ENCODE results near the gene SLC35E2B.

The SLC35E2B gene

DNA sequence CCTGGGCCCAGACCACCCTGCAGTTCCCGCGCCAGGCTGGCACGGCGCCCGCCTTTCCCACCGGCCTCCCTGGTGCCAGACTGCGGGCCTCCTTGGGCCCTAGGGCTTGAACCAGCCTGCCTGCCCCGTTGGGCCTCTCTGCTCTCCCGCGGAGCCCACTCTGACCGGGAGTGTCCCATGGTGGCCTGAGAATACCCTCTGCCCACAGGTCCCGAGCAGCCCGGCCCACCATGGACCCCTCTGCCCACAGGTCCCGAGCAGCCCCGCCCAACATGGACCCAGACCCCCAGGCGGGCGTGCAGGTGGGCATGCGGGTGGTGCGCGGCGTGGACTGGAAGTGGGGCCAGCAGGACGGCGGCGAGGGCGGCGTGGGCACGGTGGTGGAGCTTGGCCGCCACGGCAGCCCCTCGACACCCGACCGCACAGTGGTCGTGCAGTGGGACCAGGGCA is 69.4 kb downstream of the SLC35E2B start:
- no peak for DNase-seq

DNA sequence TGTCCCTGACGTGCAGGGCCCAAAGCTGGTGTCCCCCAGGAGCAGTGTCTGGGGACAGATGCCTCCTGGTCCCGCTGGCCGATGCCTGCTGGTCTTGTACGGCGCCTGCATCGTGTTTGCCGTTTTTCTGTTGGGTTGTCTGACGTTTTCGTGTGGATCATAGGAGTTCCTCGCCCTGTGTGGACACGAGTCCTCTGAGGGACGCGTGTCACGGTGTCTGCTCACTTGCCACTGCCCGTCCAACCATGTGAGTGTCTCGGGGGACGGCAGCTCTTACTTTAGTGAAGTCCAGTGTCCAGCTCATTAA is 69.9 kb downstream of the SLC35E2B start:
- DNase-seq: no peak

DNA sequence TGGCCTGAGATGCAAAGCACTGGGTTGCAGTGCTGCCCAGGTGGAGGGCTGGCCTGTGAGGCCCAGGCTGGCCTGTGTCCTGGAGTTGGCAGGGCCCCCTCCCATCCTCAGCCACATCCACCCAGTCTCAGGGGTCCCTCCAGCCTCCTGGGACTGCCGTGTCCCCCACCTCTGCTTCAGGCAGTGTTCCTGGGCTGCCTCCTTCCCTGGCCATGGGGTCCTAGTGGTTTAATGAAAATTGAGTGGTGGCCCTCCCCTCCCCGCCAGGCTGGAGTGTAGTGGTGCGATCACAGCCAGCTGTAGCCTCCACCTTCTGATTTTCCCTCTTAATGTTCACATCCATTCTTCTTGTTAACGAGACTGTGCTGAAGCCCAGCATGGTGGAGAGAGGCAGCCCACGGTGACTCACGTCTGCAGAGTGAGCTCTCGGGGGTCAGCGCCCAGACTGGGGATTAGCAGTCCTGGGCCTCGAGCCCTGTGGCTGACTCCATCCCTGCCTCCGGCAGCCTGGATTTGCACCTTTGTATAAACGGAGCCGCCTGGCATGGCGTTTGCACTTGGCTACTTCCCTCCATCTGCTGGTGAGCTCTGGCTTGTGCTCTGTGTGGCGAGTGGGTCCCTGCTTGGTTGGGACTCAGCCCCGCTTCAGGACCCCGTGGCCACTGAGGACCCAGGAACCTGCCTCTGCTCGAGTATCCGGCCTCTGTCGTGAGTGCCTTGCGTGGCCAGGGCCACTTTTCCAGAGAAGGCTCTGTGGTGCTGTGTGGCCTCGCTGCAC is 70.4 kb downstream of the SLC35E2B start:
- DNase-seq: no peak

DNA sequence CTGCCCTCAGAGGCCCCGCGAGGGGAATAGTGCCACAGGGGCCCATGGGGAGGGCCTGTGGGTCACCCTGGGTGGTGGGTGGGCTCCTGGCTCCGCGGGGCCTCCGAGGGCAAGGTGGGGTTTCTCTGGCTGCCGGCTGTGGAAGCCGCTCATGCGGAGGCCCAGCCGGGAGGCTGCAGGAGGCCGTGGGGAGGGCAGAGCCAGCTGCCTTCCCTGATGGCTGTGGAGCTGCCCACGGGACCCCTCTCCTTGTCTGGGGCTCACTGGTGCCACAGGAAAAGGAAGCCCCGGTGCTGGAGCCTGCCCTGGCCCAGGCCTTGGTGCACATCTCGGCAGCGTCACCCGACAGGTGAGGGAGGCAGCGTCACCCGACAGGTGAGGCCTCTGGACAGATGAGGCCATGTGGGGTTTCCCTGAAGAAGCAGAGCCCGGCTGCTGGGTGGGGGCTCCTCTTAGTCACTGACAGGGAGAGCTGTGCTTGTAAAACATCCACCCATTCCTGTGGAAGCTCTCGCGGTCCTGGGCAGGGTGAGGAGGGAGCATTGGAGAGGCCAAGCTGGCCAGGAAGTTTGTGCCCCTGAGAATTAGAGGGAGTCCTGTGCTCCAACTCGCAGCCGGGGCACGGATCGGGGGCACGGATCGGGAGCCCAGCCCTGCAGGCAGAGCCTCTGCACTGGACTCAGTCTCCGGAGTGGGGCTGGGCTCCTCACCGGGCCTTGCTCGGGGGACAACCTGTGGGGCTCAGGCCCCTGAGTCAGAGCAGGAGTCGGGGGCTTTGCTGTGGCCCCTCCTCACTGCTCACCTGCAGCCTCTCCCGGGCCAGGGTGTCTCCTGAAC is 71.2 kb downstream of the SLC35E2B start:
- no peak for DNase-seq

DNA sequence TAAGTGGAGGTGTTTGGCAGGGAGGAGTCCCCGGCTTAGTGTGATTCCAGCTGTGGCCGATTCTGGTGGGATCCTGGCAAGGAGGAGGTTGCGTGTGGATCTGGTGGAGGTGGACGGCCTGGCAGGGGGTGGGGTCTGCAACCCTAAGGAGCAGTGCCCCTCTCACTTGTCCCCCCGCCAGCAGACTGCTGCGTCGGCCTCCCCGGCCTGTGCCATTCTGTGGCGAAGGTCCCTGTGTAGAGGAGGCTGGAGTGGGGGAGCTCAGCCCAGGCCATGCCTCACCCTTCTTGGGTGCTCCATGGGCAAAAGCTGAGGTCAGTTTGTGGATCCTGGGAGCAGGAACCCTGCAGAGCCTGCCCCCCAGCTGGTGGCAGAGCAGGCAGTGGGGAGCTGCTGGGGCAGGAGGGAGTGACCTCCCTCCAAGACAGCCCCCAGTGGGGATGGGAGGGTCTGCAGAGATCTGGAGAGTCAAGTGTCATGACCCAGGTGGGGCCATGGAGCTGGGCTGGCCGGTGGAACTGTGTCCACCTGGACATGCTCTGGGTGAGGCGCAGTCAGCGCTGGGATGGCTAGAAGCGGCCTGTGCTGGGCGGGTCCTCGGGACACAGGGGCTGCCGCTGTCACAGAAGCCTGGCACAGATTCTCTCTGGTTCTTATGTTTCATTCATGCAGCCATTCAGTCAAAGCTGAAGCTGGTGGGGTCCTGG is 72.0 kb downstream of the SLC35E2B start:
- DNase-seq: no peak

DNA sequence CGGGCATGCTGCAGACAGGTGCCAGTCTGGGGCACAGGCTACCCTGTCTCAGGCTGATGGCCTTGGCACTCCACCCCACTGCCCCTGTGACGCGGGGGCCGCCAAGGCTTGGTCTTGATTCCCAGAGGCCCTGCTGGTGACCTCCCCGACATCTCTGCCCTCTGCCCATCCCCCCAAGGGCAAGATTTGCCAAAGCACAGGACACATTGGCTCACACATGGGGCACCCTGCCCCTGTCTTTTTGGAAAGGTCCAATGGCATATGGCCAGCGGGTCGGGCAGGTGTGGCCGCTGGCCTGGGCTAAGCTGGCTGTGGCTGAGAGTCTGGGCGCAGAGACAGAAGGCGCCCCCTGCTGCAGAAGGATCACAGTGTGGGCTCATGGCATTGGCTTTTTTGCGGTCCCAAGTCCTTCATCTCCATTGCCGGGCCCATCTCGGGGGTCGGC is 72.7 kb downstream of the SLC35E2B start:
- no peak for DNase-seq

DNA sequence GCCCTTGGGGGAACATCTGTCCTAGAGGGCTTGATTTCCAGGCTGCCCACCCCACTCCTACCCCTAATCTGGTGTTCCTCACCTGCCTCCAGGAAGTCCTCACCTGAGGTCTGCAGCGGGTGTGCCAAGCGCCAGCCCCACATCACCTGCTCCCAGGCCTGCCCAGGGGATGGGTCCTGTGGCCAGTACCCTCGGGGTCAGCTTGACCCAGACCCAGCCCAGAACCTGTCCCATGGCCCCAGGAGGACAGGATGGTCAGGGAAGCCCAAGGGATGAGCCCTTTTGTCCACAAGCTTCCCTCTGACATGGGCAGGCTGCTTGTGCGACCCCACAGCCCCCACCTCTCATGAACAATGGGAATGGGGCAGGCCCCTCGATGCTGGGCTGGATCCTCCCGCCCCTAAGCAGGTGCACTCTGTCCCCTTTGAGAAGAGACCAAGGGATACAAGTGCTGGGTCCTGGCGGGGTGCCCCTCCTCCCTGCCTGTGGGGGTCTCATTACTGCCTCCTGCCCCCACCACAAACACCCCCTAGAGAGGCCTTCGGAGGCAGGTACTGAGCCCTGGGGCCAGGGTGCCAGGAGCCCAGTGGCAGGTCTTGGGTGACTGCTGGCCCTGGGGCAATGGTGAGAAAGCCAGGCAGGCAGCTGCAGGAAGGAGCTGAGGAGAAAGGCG is 74.1 kb downstream of the SLC35E2B start:
- no peak for DNase-seq

DNA sequence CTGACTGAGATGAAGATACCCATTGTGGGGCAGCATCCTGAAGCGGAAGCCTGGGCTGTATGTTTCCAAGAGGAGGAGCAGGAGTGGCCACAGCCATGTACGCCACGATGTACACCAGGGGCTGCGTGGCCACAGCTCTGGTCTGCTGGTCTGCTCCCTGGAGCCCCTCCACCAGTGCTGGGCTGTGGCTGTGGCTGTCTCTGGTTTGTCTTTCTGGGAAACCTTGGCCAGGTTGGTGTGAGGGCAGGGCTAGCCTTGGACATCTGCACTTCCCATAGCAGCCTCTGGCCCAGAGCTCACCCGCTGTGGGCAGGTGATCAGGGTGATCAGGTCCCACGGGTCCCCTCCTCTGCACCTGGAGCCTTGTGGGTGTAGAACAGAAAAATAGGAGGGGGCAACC is 74.7 kb downstream of the SLC35E2B start:
- DNase-seq: no peak

DNA sequence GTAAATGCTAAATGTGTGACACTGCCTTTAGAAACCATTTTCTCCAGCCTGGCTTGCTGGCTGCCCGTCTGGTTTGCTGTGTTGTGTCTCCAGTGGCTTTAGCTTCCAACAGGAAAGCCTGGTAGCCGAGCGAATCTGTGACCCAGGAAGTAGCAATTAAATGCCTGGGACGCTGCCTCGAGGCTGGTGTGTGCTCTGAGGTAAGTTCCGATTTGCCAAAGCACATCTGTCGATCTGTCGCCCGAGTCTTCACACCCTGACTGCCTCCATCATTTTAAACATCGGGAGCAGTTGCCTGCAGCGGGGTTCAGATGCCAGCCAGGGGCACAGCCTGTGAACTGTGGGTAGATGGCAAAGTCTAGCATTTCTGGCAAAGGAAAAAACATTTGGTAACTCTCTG is 75.1 kb downstream of the SLC35E2B start:
- no peak for DNase-seq

DNA sequence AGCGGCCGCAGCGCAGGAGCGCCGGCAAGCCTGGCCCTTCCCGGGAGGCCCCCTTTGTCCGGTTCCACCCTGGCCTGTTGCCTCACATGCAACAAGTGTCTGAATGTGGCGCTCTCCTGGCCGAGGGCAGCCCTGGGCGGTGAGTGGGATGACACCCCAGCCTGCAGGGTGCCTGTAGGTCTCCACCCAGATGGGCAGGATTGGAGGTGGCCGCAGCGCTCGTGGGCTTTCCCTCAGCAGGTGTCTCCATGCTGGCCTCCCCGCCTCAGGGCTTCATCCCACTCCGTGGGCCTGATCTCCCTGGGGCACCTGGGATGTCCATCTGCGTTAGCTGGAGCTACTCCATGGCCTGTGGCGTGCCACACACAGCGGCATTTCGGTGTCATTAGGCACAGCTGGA is 75.8 kb downstream of the SLC35E2B start:
- no peak for DNase-seq

DNA sequence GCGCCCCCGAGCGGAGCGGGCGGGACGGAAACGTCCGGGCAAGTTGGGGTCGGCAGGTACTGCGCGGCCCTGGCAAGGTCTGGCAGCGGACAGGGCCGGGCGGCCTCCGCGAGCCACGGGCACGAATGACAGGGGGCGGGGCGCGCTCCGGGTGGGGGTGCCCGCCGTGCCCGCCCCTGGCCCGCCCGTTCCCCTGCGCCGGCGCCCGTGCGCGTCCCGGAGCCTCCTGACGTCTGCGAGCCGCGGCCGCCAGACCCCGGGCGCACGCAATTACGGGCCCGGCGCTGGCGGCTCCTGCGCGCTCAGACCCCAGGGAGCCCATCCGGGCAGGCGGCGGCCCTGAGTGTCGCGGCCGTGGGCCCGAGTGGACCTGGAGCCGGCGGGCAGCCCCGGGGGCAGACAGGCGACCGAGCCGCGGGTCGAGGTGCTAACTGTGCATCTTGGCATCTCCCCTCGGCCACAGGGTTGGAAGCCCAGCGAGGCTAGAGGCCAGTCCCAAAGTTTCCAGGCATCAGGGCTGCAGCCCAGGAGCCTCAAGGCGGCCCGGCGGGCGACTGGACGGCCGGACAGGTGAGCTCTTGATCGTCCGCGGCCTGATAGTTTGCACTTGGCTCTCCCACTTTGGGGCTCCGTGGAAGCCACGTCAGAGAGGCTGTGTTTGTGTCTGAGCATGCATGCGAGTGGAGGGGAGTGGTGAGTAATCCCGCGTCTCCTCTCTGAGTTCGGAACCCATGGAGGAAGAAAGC is 76.4 kb downstream of the SLC35E2B start:
- peak; percentile 52 for DNase-seq

DNA sequence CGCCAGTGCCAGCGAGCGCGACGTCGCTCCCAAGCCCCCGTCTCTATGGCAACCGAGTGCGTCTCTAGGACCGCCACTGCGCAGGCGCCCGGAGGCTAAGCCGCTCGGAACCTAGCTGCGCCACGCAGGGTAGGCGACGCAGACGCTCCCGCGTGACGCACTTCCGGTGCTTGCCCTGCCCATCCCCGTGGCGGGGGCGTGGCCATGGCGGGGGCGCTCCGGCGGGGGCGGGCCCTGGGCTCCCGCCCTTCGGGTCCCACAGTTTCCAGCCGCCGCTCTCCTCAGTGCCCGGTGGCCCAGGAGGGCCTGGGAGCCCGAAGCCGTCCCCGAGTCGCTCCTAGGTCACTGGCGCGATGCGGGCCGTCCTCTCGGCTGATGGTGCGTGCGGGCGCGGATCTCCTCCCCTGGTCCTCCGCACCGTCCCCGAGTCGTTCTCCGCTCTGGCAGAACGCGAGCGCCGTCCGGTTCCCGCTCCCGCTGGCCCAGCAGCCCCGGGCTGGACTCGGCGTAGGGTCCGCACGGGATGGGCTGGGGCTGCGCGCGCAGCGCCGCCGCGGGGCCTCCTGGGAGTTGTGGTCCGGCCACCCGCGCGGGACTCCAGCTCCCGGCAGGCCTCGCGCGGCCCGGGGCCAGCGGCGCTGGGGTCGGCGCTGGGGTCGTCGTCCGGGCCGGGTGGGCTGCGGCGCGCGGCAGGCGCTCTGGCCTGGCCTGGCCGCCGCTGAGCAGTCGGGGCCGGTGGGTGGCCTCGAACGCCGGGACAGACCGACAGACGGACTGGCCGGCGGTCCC is 77.1 kb downstream of the SLC35E2B start, which contains the start of gene MIB2:
TSS of gene MIB2 (plus strand) at position 245 of the 789 bp plus-strand sequence. CDS start 7,953 bp downstream, outside the sequence.
- DNase-seq: peak; percentile 96

DNA sequence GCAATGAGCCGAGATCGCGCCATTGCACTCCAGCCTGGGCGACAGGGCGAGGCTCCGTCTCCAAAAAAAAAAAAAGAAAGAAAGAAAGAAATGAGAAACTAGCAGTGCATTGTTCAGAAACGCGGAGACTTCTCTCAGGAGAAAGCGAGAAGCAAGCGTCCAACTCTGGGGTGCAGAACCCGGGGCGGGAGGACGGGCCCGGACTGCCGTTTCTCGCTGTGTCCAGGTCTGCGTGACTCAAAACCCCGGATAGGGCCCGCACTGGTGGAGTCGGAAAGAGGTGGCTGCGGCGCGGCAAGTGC is 77.7 kb downstream of the SLC35E2B start:
- DNase-seq: no peak

DNA sequence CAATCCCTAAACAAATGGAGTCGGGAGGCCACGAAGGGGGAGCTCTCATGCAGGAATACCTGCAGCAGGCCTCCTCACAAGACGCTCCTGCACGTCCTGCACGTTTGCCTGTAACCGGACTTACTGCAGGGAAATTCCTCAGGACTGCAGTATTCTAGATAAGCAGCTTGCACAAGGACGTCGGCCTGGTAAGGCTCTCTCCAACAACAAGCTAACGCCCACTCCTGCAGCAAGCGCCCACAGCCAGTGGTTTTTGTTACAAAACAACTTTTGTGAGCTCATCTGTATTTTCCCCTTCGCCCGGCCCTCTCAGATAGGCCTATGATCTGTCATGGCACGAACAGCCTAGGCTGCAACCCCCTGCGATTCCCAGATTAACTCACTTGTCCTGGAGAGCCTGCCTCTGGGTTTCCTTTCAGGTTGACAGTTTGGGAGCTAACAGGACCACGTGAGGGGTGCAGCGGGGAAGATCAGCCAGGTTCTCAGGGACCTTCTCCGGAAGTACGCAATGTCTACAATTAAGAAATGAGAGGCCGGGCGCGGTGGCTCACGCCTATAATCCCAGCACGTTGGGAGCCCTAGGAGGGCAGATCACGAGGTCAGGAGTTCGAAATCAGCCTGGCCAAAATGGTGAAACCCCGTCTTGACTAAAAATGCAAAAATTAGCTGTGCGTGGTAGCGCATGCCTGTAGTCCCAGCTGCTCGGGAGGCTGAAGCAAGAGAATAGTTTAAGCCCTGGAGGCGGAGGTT is 78.2 kb downstream of the SLC35E2B start:
- DNase-seq: peak; percentile 41

DNA sequence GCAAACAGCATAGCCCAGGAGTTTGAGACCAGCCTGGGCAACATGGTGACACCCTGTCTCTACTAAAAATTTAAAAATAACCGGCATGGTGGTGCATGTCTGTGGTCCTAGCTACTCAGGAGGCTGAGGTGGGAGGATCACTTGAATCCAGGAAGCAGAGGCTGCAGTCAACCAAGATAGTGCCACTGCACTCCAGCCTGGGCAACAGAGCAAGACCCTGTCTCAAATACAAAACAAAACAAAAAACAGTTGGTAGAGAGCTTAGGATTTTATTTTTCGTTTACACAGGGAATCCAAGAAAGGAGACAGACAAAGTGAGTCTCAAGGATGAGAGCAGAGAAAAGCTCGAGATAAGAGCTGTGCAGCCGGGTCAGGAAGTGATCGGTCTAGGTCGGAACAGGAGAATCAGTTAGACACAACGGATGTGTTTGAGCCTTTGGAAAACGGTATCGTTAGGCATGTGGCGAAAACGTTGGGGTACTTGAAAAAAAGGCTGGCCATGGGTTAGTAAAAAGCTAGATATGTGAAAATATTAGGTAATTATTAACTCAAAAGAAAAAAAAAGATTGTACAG is 79.0 kb downstream of the SLC35E2B start:
- DNase-seq: no peak

DNA sequence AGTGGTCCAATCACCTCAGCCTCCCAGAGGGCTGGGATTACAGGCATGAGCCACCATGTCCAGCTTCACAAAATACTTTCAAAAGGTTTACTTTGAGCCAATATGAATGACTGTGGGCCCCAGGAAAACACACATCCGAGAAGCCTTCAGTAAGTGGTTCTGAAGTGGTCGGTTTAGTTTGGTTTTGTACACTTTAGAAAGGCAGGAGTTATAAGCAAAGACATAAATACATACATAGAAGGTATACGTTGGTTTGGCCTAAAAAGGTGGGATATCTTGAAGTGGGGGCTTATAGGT is 80.5 kb downstream of the SLC35E2B start:
- no peak for DNase-seq

DNA sequence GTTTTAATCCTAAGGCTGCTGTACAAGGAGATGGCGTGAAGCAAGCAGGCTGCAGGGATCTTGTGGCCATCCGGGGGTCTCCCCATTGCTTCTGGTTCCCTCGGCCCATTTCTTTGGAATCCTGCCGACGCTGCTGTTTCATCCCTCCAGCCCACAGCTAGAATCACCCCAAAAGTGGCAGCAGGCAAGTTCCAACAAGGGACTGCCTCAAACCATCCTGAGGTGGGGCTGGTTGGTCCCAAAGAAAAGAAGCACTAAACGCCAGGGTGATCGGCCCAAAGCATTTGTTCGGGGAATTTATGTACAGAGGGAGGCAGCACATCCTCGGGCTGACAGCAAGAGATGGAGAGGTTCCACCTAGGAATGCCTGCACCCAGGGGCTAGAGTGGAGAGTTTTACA is 81.8 kb downstream of the SLC35E2B start:
- DNase-seq: no peak

DNA sequence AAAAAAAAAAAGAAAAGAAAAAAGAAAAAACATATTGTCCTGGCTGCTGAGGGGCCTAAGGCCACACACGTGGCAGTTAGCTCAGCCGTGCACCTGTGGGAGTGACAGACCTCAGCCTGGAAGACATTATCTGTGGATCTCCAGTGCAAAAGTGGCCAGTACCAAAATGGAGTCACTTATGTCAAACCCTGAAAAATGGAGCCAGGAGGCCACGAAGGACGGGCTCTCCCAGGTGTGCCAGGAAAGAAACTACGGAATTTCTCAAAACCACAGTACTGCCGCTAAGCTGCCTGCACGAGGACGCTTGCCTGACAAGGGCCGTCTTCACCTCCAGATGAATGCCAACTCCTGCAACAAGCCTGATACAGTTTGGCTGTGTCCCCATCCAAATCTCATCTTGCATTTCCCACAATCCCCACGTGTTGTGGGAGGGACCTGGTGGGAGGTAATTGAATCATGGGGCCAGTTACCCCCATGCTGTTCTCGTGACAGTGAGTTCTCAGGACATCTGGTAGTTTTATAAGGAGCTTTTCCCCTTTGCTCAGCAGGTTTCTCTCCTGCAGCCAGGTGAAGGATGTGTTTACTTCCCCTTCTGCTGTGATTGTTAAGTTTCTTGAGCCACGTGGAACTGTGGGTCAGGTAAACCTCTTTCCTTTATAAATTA is 82.6 kb downstream of the SLC35E2B start:
- DNase-seq: no peak
